Mucosa of rectum (tissue), 2 donors: ENCODE results near the gene PPP3CA.
"Not testable (repeated sequence)": the region's sequence is repeated elsewhere in the genome, so short reads cannot be mapped to it uniquely, and the experiment has no call there.

ENCODE experiments used
- H3K27ac ChIP-seq, 2 donors: one replicate each; pipeline ENCODE4 v1.7.0; 2013; ENCODE audit warnings: inconsistent platforms in 2 of 2, low read depth in 2 of 2, low read length in 2 of 2
- H3K27me3 ChIP-seq, 2 donors: one replicate each; pipeline ENCODE4 v1.7.0; 2013; ENCODE audit warnings: low read length in 2 of 2; ENCODE audit not compliant: control insufficient read depth in 2 of 2, insufficient read depth in 2 of 2
- H3K36me3 ChIP-seq, 2 donors: one replicate each; pipeline ENCODE4 v1.7.0; 2013; ENCODE audit warnings: low read length in 2 of 2; ENCODE audit not compliant: control insufficient read depth in 2 of 2, insufficient read depth in 2 of 2
- H3K4me1 ChIP-seq, 2 donors: one replicate each; pipeline ENCODE4 v1.7.0; 2013; ENCODE audit warnings: low read length in 2 of 2, mild to moderate bottlenecking in 1 of 2; ENCODE audit not compliant: control insufficient read depth in 2 of 2, insufficient read depth in 2 of 2
- H3K4me3 ChIP-seq, 2 donors: one replicate each; pipeline ENCODE4 v1.7.0; 2013; ENCODE audit warnings: low read length in 2 of 2
- H3K9ac ChIP-seq, 2 donors: one replicate each; pipeline ENCODE4 v1.7.0; 2013; ENCODE audit warnings: low read length in 2 of 2, low read depth in 1 of 2, mild to moderate bottlenecking in 1 of 2
- H3K9me3 ChIP-seq, 2 donors: one replicate each; pipeline ENCODE4 v1.7.0; 2013; ENCODE audit warnings: low read length in 2 of 2; ENCODE audit not compliant: control insufficient read depth in 2 of 2
- donor health status: healthy.
- donor health status: Normal muscosa, but diverticular disease.

Gene PPP3CA

GRCh38 chr4:101239665-101240064, 107.7 kb downstream of the PPP3CA start:
- Histone ChIP-seq H3K4me1 (peaks cover 0 to 6% of the 10 kb centered on the region in 2 donors), H3K27me3 (no peaks in the 10 kb centered on the region), H3K36me3 (no peaks in the 10 kb centered on the region), H3K9ac (no peak overlapping the region), H3K27ac (no peak overlapping the region), H3K9me3 (no peaks in the 10 kb centered on the region), H3K4me3 (no peak overlapping the region)

- Histone ChIP-seq H3K4me1 (peaks cover 0 to 6% of the 10 kb centered on the region in 2 donors), H3K9me3 (no peaks in the 10 kb centered on the region), H3K4me3 (no peak overlapping the region), H3K27ac (no peak overlapping the region), H3K9ac (no peak overlapping the region), H3K36me3 (no peaks in the 10 kb centered on the region), H3K27me3 (no peaks in the 10 kb centered on the region)
These were observed 108.6 kb downstream of the PPP3CA start for GRCh38 chr4:101238706-101239105.

DNA sequence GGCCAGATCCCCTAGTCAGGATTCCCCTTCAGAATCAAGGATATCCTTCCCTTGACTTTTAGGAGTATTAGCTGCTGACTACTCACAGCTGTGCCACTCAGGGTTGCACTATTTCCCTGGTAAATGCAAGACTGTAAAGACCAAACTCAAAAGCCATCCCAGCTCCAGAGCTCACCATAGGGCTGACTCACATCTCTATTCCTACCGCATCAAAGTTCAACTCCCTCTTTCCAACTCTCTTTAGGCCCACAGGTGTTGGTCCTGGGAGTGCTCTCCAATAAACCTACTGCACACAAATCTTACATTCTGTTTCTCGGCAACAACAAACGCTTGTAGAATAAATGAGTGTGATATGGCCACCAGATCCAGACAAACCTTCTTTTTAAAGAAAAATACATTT, 109.6 kb downstream of the PPP3CA start:
- peaks cover 0 to 6% of the 10 kb centered on the region in 2 donors for H3K4me1 ChIP-seq
- no peak overlapping the region for H3K9ac ChIP-seq
- H3K27ac ChIP-seq, result no peak overlapping the region
- H3K36me3 ChIP-seq, result no peaks in the 10 kb centered on the region
- H3K4me3 ChIP-seq, result no peak overlapping the region
- H3K9me3 ChIP-seq, result no peaks in the 10 kb centered on the region
- H3K27me3 ChIP-seq, result no peaks in the 10 kb centered on the region

DNA sequence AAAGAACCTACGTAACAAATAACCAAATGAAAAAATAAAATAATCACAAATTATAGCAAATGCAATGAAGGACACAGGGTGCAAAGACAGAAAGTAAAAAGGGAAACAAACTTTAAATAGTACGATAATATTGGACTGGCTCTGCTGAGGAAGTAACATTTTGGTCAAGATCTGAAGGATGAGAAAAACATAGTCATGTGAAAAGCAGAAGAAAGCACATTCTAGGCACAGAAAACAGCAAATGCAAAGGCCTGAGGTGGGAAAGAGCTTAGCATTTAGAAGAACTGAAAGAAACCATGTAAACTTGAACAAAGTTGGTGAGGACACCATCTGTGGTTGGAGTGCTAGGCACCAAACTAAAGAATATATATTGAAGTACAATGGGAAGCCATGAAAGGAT, 111.2 kb downstream of the PPP3CA start:
- Histone ChIP-seq H3K27me3 (no peaks in the 10 kb centered on the region), H3K9ac (no peak overlapping the region), H3K4me1 (peaks cover 0 to 6% of the 10 kb centered on the region in 2 donors), H3K4me3 (no peak overlapping the region), H3K36me3 (no peaks in the 10 kb centered on the region), H3K9me3 (no peaks in the 10 kb centered on the region), H3K27ac (no peak overlapping the region)

GRCh38 chr4:101234141-101234540, 113.2 kb downstream of the PPP3CA start:
- H3K27ac ChIP-seq, H3K4me1 ChIP-seq, H3K9ac ChIP-seq, H3K9me3 ChIP-seq, H3K4me3 ChIP-seq, H3K27me3 ChIP-seq, H3K36me3 ChIP-seq: not testable (repeated sequence)

DNA sequence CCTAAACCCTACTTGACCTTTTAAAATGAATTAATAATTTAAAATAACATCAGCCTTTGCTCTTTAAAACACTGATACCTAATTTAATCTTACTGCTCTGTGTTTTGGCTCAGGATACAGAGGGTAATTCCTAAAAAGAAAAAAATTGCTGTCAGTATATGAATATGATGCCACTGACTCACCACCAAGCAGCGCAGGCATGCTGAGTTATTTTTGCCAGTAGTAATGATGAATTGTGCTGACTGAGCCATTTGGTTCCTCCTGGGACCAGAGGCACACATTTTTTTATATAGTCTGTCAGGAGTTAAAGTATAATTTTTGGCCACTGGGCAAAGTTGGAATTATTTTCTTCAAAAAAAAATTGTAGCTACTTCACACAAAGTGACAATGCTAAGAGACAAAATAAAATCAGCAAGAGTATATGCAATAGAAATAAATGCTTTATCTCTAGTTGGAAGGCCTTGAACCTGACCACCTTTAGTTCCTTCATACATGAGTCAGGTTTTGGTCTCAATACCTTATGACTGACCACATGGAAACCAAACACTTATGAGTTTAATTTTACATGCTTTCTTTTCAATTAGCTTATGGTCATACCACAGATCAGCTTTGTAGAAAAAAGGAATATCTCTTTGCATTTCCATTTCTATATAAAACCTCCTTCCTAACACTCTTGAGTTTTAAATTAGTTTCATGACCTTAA, 115.1 kb downstream of the PPP3CA start:
- no peaks in the 10 kb centered on the region for H3K27me3 ChIP-seq
- no peak overlapping the region for H3K27ac ChIP-seq
- H3K36me3 ChIP-seq, result no peaks in the 10 kb centered on the region
- no peaks in the 10 kb centered on the region for H3K9me3 ChIP-seq
- H3K9ac ChIP-seq, result no peak overlapping the region
- no peak overlapping the region for H3K4me3 ChIP-seq
- no peaks in the 10 kb centered on the region for H3K4me1 ChIP-seq

DNA sequence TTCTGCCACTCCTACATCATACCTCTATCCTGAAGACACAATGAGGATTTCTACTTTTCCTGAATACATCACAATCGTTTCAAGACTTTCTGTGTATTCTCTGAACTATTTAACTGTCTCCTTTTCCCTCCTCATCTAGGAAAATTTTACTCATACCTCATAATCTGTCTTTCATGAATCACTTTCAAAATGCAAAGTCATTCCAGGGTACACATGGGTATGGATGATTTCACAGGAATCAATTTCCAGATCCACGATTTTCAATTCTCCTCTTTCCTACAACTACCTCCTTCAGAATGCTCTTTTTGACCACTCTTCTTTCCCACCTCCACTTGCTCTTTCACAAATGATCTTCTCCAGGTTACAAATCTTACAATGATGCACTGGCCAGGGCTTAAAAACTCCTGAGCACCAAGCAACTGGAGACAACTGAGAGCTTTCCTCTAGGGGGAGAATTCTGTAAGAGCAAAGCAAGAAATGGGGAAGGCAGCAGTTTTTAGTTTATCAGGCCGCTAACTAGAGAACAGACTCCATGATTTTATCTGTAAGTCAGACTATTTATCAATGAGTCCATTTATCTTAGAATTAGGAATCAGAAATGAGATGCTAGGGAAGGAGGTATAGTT, 116.4 kb downstream of the PPP3CA start:
- Histone ChIP-seq H3K9me3 (no peaks in the 10 kb centered on the region), H3K27me3 (no peaks in the 10 kb centered on the region), H3K27ac (no peak overlapping the region), H3K36me3 (no peaks in the 10 kb centered on the region), H3K4me1 (no peaks in the 10 kb centered on the region), H3K4me3 (no peak overlapping the region), H3K9ac (no peak overlapping the region)

GRCh38 chr4:101229116-101229515, 118.2 kb downstream of the PPP3CA start:
- no peaks in the 10 kb centered on the region for H3K36me3 ChIP-seq
- H3K4me1 ChIP-seq, result no peaks in the 10 kb centered on the region
- no peak overlapping the region for H3K9ac ChIP-seq
- no peak overlapping the region for H3K27ac ChIP-seq
- H3K9me3 ChIP-seq, result no peaks in the 10 kb centered on the region
- no peaks in the 10 kb centered on the region for H3K27me3 ChIP-seq
- no peak overlapping the region for H3K4me3 ChIP-seq

DNA sequence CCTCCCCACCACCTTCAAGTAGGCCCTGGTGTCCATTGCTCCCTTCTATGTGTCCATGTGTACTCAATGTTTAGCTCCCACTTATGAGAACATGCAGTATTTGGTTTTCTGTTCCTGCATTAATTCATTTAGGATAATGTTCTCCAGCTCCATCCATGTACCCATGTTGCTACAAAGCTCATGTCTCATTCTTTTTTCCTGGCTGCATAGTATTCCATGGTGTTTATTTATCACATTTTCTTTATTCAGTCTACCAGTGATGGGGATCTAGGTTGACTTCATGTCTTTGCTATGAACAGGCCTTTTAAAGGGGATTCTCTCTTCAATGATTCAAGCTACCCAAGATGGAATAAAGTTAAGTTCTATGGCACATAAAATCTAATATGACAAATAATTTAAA, 119.6 kb downstream of the PPP3CA start:
- H3K27ac ChIP-seq, result no peak overlapping the region
- H3K4me1 ChIP-seq, result no peaks in the 10 kb centered on the region
- no peaks in the 10 kb centered on the region for H3K36me3 ChIP-seq
- no peak overlapping the region for H3K9ac ChIP-seq
- no peaks in the 10 kb centered on the region for H3K27me3 ChIP-seq
- no peak overlapping the region for H3K4me3 ChIP-seq
- H3K9me3 ChIP-seq, result no peaks in the 10 kb centered on the region

- Histone ChIP-seq H3K36me3 (no peaks in the 10 kb centered on the region), H3K9ac (no peak overlapping the region), H3K27me3 (no peaks in the 10 kb centered on the region), H3K27ac (no peak overlapping the region), H3K4me3 (no peak overlapping the region), H3K4me1 (peaks cover 0 to 3% of the 10 kb centered on the region in 2 donors), H3K9me3 (no peaks in the 10 kb centered on the region)
These were observed 122.7 kb downstream of the PPP3CA start for GRCh38 chr4:101224358-101225218.
